Heart right ventricle (tissue), 16 donors: Measurements from ENCODE around the gene OR10G4. TPM values are rescaled to one million over a fixed set of nuclear protein-coding genes. Genes with fewer than 3 reads are reported as not detected.

Source experiments
- ATAC-seq, 8 donors: fragments of 200-7000 bp; cut with Tn5 transposase; one replicate each; pipeline ENCODE4 v1.9.1; 2020; ENCODE audit warnings: mild to moderate bottlenecking in 8 of 8, moderate library complexity in 8 of 8, moderate number of reproducible peaks in 1 of 8
- DNase-seq, 2 donors: peaks; one replicate each; pipeline ENCODE4 v3.0.0-alpha.2; 2020
- H3K27ac ChIP-seq, 10 donors: fragments of 200-600 bp; sonication (generic) in 2 of 10; one replicate each; pipeline versions ENCODE4 v1.5.0 to v1.8.0; 2020 to 2022; ENCODE audit warnings: mild to moderate bottlenecking in 3 of 10
- H3K27me3 ChIP-seq, 7 donors: fragments of 200-600 bp; one replicate each; pipeline ENCODE4 v1.8.0; 2021 to 2022; ENCODE audit warnings: mild to moderate bottlenecking in 2 of 7
- H3K36me3 ChIP-seq, 9 donors: fragments of 200-600 bp; sonication (generic) in 1 of 9; one replicate each; pipeline versions ENCODE4 v1.5.0 to v1.8.0; 2020 to 2022; ENCODE audit warnings: mild to moderate bottlenecking in 2 of 9
- H3K4me1 ChIP-seq, 9 donors: fragments of 200-600 bp; sonication (generic) in 1 of 9; one replicate each; pipeline versions ENCODE4 v1.5.0 to v1.8.0; 2020 to 2022; ENCODE audit warnings: mild to moderate bottlenecking in 4 of 9
- H3K4me3 ChIP-seq, 10 donors: fragments of 200-600 bp; sonication (generic) in 2 of 10; one replicate each; pipeline versions ENCODE4 v1.5.0 to v1.8.0; 2020 to 2022; ENCODE audit warnings: mild to moderate bottlenecking in 7 of 10, moderate library complexity in 2 of 10
- H3K9me3 ChIP-seq, 11 donors: fragments of 200-600 bp in 10 of 11; sonication (generic) in 2 of 11; one replicate each; pipeline versions ENCODE4 v1.5.0 to v1.8.0; 2013 to 2022; ENCODE audit warnings: mild to moderate bottlenecking in 2 of 11, control low read depth in 1 of 11, moderate library complexity in 1 of 11
- CTCF ChIP-seq, 9 donors: fragments of 200-600 bp; sonication (generic) in 2 of 9; IDR thresholded peaks; one replicate each; pipeline versions ENCODE4 v1.5.0 to v1.8.0; 2021 to 2022; ENCODE audit warnings: antibody characterized with exemption in 9 of 9, mild to moderate bottlenecking in 5 of 9, moderate library complexity in 1 of 9
- WGBS, 2 donors: extraction: QIAGEN DNeasy Blood & Tissue Kit; methylation state at CpG; one replicate each; pipeline ENCODE4 v1.1.7; 2013; ENCODE audit warnings: inconsistent platforms in 1 of 2; 5-methylcytosine and 5-hydroxymethylcytosine counted together
- intact Hi-C, 10 donors: fragments of 100-400 bp; cut with DNase I; formaldehyde crosslinking; loops; one replicate each; pipeline versions ENCODE4 v1.11.1 to v1.14.2; 2022
- long read RNA-seq, 3 donors: library from polyadenylated mRNA; unstranded; transcript quantifications; one replicate each; pipeline ENCODE4 v2.0.0, GENCODE V29; 2020 to 2021
- polyA plus RNA-seq, 2 donors: library from polyadenylated mRNA; stranded (reverse); fragments of 200-250 nt; gene quantifications; one replicate each; pipeline ENCODE4 v1.2.3, GENCODE V29; 2013
- total RNA-seq, 10 donors: library from RNA; stranded (reverse); fragmentation: NEBNext Ultra II Directional in 3 of 10; extraction: Animal tissue kit (Norgen Biotek cat#: 25700) in 3 of 10; gene quantifications; one replicate each; pipeline versions ENCODE4 v1.2.1 to v1.2.4, GENCODE V29; 2021 to 2023
- donor health status: Arrhythmogenic right ventricular cardiomyopathy.
- donor health status: ischemic (EF 13 %, LVEDD 7.1; RV severe dilation, severe dysfunction).
- donor health status: healthy with polysubstance abuse.
- donor health status: DM: no; HTN: yes; CAD: no.
- donor health status: DM: no; HTN: no; CAD: no.
- donor health status: ischemic (EF 25% LVEDD 6.9; RV normal size, moderate dysfunction).
- donor health status: ischemic (EF 25% LVEDD 5.7; RV mildly dilated, moderate dysfunction).
- donor health status: healthy.
- donor health status: DM: yes; HTN: yes; CAD: no.
- donor health status: Ischemic cardiomyopathy.
- donor health status: ischemic (EF 35%, LVEDD 5.7; RV mildly dilated, moderate dysfunction).
- donor health status: nonischemic (EF 11% LVEDD 7.7; RV severe dilation, severe dysfunction).
- donor health status: DM: yes; HTN: yes; CAD: no.
- donor health status: PGD.
- donor health status: ischemic (EF 29% LVEDD 5.4; RV normal size, mild dysfunction).
- donor health status: nonischemic (EF 23%, LVEDD 6.1; RV moderate dilation, normal function).

Gene OR10G4
- not detected for total RNA-seq
- polyA plus RNA-seq: not detected
- long read RNA-seq, donor 1: 0 reads
- long read RNA-seq, donor 2: 0 reads
- long read RNA-seq, donor 3: 0 reads

GRCh38 chr11:124012697-124013096 is at the start of gene OR10G4:
Gene OR10G4, plus strand, starts transcription at chr11:124012997. Its CDS starts 2,578 bp downstream, at chr11:124015575.
- no peak within 1 kb of the TSS for H3K27ac ChIP-seq
- H3K4me1 ChIP-seq: no peaks in the 10 kb centered on the region
- ATAC-seq (no peak), DNase-seq (no peak)
- TF ChIP-seq CTCF (IDR thresholded peaks at IDR 0.05): no peak
- H3K4me3 ChIP-seq: no peak within 1 kb of the TSS
- no peaks in the 10 kb centered on the region for H3K36me3 ChIP-seq
- H3K27me3 ChIP-seq: no peaks in the 10 kb centered on the region
- 74 to 75% methylated on average over 2 of the region's 2 CpGs for whole genome bisulfite sequencing, 2 donors
- no peaks in the 10 kb centered on the region for H3K9me3 ChIP-seq
- intact Hi-C loops: no loop called here

- H3K4me3 ChIP-seq: no peak overlapping the region
- DNase-seq: no peak
- H3K36me3 ChIP-seq: no peaks in the 10 kb centered on the region
- no peak for TF ChIP-seq CTCF (IDR thresholded peaks at IDR 0.05)
- no peaks in the 10 kb centered on the region for H3K4me1 ChIP-seq
- H3K9me3 ChIP-seq: peaks cover 0 to 12% (median 0%) of the 10 kb centered on the region in 11 donors
- 49 to 59% methylated on average over 1 of the region's 1 CpG for WGBS, 2 donors
- H3K27me3 ChIP-seq: no peaks in the 10 kb centered on the region
- no peak overlapping the region for H3K27ac ChIP-seq
- intact Hi-C loops: no loop called here
- no peak for ATAC-seq
Observed at GRCh38 chr11:123973816-123974215, 39.0 kb upstream of the OR10G4 start.

GRCh38 chr11:123976770-123977560 is 35.8 kb upstream of the OR10G4 start:
- TF ChIP-seq CTCF (IDR thresholded peaks at IDR 0.05): no peak

DNA sequence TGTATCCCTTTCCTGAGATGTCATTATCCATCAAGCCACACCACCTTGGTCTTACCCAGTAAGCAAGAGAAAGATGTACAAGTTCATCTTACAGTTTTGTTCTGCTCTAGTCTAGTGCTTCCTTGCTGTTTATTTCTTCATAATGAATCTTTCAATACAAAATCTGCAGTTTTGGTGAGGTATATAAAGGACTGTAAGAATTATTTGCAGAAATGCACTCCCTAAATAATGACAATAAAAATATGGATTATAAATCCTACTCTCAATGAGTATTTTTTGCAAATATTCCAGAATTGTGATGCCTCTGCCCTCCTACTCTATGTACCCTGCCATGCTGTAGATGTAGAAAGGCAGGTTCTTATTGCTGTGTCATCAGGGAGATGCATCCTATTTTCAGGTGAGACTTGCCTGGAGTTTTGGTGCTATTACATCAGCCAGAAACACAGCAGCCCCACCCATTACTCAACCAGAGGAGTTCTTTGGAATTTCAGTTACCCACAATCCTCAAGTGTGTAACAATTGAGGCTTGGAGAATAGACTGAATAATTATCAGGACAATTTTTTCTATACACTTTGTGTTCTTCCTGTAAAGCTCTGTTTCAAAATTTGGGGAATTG is 35.0 kb upstream of the OR10G4 start, which contains the start of gene OR10S1:
Gene OR10S1, minus strand, starts transcription at position 51 of the 617 bp plus-strand sequence. CDS start 117 bp downstream, outside the sequence.
- Histone ChIP-seq H3K4me1 (no peaks in the 10 kb centered on the region), H3K27ac (no peak within 1 kb of the TSS), H3K9me3 (peaks cover 0 to 10% (median 0%) of the 10 kb centered on the region in 11 donors), H3K27me3 (no peaks in the 10 kb centered on the region), H3K36me3 (no peaks in the 10 kb centered on the region), H3K4me3 (no peak within 1 kb of the TSS)
- DNase-seq: no peak
- intact Hi-C loops: no loop called here
- ATAC-seq: no peak
- no peak for TF ChIP-seq CTCF (IDR thresholded peaks at IDR 0.05)

More at GRCh38 chr11:123976770-123977560, 35.8 kb upstream of the OR10G4 start:
- intact Hi-C loops: no loop called here
- Histone ChIP-seq H3K9me3 (peaks cover 0 to 4% (median 0%) of the 10 kb centered on the region in 11 donors), H3K27ac (no peak overlapping the region), H3K36me3 (no peaks in the 10 kb centered on the region), H3K27me3 (no peaks in the 10 kb centered on the region), H3K4me1 (no peaks in the 10 kb centered on the region), H3K4me3 (no peak overlapping the region)
- DNase-seq: no peak
- no peak for ATAC-seq
- 90 to 92% methylated on average over 18 of the region's 18 CpGs for WGBS, 2 donors
